Neural progenitor cell (in vitro differentiated cells): ENCODE results near the gene CLDN6. TPM values are rescaled to one million over a fixed set of nuclear protein-coding genes. Genes with fewer than 3 reads are reported as not detected.
A peak's percentile ranks its signal among the peaks of the same experiment; 100 is the strongest.

ENCODE experiments used
- DNase-seq: peaks from one replicate; pipeline ENCODE4 v3.0.0-alpha.2; 2016; ENCODE audit warnings: low spot score
- H2AFZ ChIP-seq: fragments of 200-600 bp; sonication (generic); replicated peaks from 2 replicates; pipeline ENCODE4 v1.6.1; 2016; ENCODE audit warnings: antibody characterized with exemption
- H3F3A ChIP-seq: fragments of 200-600 bp; sonication (generic); 2 replicates; pipeline ENCODE4 v1.6.1; 2016; ENCODE audit warnings: antibody characterized with exemption, low read depth
- H3K27ac ChIP-seq: fragments of 200-600 bp; sonication (generic); 2 replicates; pipeline ENCODE4 v1.5.1; 2016; ENCODE audit warnings: mild to moderate bottlenecking
- H3K27me3 ChIP-seq: fragments of 200-600 bp; sonication (generic); 2 replicates; pipeline ENCODE4 v1.6.1; 2016; ENCODE audit warnings: mild to moderate bottlenecking, moderate library complexity
- H3K36me3 ChIP-seq: fragments of 200-600 bp; sonication (generic); 2 replicates; pipeline ENCODE4 v1.5.1; 2016
- H3K4me1 ChIP-seq: fragments of 200-600 bp; sonication (generic); 2 replicates; pipeline ENCODE4 v1.6.1; 2016; ENCODE audit warnings: mixed run types
- H3K4me2 ChIP-seq: fragments of 200-600 bp; sonication (generic); 2 replicates; pipeline ENCODE4 v1.6.1; 2016
- H3K4me3 ChIP-seq: fragments of 200-600 bp; sonication (generic); 2 replicates; pipeline ENCODE4 v1.5.1; 2016
- H3K79me2 ChIP-seq: fragments of 200-600 bp; sonication (generic); 2 replicates; pipeline ENCODE4 v1.6.1; 2016; ENCODE audit warnings: low read depth
- H3K9ac ChIP-seq: fragments of 200-600 bp; sonication (generic); 2 replicates; pipeline ENCODE4 v1.6.1; 2016
- H3K9me3 ChIP-seq: fragments of 200-600 bp; sonication (generic); 2 replicates; pipeline ENCODE4 v1.5.1; 2016; ENCODE audit warnings: low read depth
- H4K20me1 ChIP-seq: fragments of 200-600 bp; sonication (generic); 2 replicates; pipeline ENCODE4 v1.6.1; 2016; ENCODE audit warnings: low read depth
- H3K27ac Mint-ChIP-seq: 3 replicates; pipeline ENCODE4 v1.8.0; 2021; ENCODE audit warnings: mixed read lengths
- H3K27me3 Mint-ChIP-seq: 2 replicates; pipeline ENCODE4 v1.8.0; 2022; ENCODE audit warnings: low read depth, mild to moderate bottlenecking, inconsistent platforms, moderate library complexity, mixed read lengths; ENCODE audit not compliant: insufficient read depth
- H3K36me3 Mint-ChIP-seq: 3 replicates; pipeline ENCODE4 v1.8.0; 2021; ENCODE audit warnings: mixed read lengths
- H3K4me1 Mint-ChIP-seq: 3 replicates; pipeline ENCODE4 v1.8.0; 2021; ENCODE audit warnings: mixed read lengths
- H3K4me3 Mint-ChIP-seq: 3 replicates; pipeline ENCODE4 v1.8.0; 2021; ENCODE audit warnings: mild to moderate bottlenecking, moderate library complexity, mixed read lengths
- H3K9me3 Mint-ChIP-seq: 3 replicates; pipeline ENCODE4 v1.8.0; 2020; ENCODE audit warnings: mixed read lengths
- CTCF ChIP-seq: fragments of 200-600 bp; sonication (generic); IDR thresholded peaks from 2 replicates; pipeline ENCODE4 v1.5.1; 2017; ENCODE audit warnings: antibody characterized with exemption, mild to moderate bottlenecking
- EZH2 ChIP-seq: fragments of 200-600 bp; sonication (generic); IDR thresholded peaks from 2 replicates; pipeline ENCODE4 v1.6.1; 2017; ENCODE audit warnings: antibody characterized with exemption, mild to moderate bottlenecking, moderate library complexity
- EZH2phosphoT487 ChIP-seq: fragments of 200-600 bp; sonication (generic); IDR thresholded peaks from 2 replicates; pipeline ENCODE4 v1.6.1; 2017; ENCODE audit warnings: antibody characterized with exemption
- total RNA-seq: library from RNA; depleted of rRNA; stranded (reverse); fragments of >200 nt; gene quantifications from 2 replicates; pipeline ENCODE4 v1.2.3, GENCODE V29; 2015; ENCODE audit warnings: low replicate concordance

Gene CLDN6
- total RNA-seq, 1 donor from 2014 or later = 31.6 TPM

GRCh38 chr16:3065069-3065741, 47.2 kb upstream of the CLDN6 start, which contains the start of gene IL32:
TSS of gene IL32 (plus strand) at chr16:3065640. CDS start at chr16:3065812, 172 bp downstream.
- no peak for DNase-seq
- no peak within 1 kb of the TSS for H3K27ac ChIP-seq
- Mint-ChIP-seq H3K27ac (peak within 1 kb of the TSS; percentile 74), H3K9me3 (no peaks in the 10 kb centered on the region), H3K4me3 (peak within 1 kb of the TSS; percentile 69), H3K27me3 (peaks cover 12% of the 10 kb centered on the region), H3K4me1 (peaks cover under 1% of the 10 kb centered on the region), H3K36me3 (no peaks in the 10 kb centered on the region)
- H3K79me2 ChIP-seq = no peaks in the 10 kb centered on the region
- H3K4me2 ChIP-seq = no peak within 1 kb of the TSS
- H2AFZ ChIP-seq = no peak within 1 kb of the TSS
- no peaks in the 10 kb centered on the region for H3K9me3 ChIP-seq
- peaks cover 16% of the 10 kb centered on the region for H3K27me3 ChIP-seq
- H3K4me1 ChIP-seq = no peaks in the 10 kb centered on the region
- H4K20me1 ChIP-seq = no peaks in the 10 kb centered on the region
- no peak within 1 kb of the TSS for H3K4me3 ChIP-seq
- H3F3A ChIP-seq = no peaks in the 10 kb centered on the region
- no peak for TF ChIP-seq EZH2
- no peaks in the 10 kb centered on the region for H3K36me3 ChIP-seq
- no peak within 1 kb of the TSS for H3K9ac ChIP-seq

- peaks cover 9% of the 10 kb centered on the region for H3K27me3 Mint-ChIP-seq
- peaks cover 4% of the 10 kb centered on the region for H3K4me1 ChIP-seq
- no peak overlapping the region for H2AFZ ChIP-seq
- H3K79me2 ChIP-seq = no peaks in the 10 kb centered on the region
- H4K20me1 ChIP-seq = no peaks in the 10 kb centered on the region
- peaks cover 8% of the 10 kb centered on the region for H3K4me1 Mint-ChIP-seq
- H3K27ac Mint-ChIP-seq = no peak overlapping the region
- no peaks in the 10 kb centered on the region for H3K36me3 ChIP-seq
- no peak overlapping the region for H3K4me3 Mint-ChIP-seq
- H3F3A ChIP-seq = peaks cover 5% of the 10 kb centered on the region
- TF ChIP-seq EZH2 (no peak), CTCF (no peak), EZH2phosphoT487 (no peak)
- DNase-seq = no peak
- H3K9me3 ChIP-seq = no peaks in the 10 kb centered on the region
- H3K4me3 ChIP-seq = no peak overlapping the region
- H3K36me3 Mint-ChIP-seq = no peaks in the 10 kb centered on the region
- H3K4me2 ChIP-seq = no peak overlapping the region
- H3K27ac ChIP-seq = no peak overlapping the region
- peaks cover 24% of the 10 kb centered on the region for H3K27me3 ChIP-seq
- no peaks in the 10 kb centered on the region for H3K9me3 Mint-ChIP-seq
- no peak overlapping the region for H3K9ac ChIP-seq
Measured at GRCh38 chr16:3063625-3064386, 45.8 kb upstream of the CLDN6 start.

GRCh38 chr16:3062553-3062952, 44.6 kb upstream of the CLDN6 start:
- Histone ChIP-seq H2AFZ (no peak overlapping the region), H3K9ac (no peak overlapping the region), H3K27ac (no peak overlapping the region), H3K4me2 (no peak overlapping the region), H3F3A (peaks cover 5% of the 10 kb centered on the region), H4K20me1 (peaks cover 9% of the 10 kb centered on the region), H3K4me1 (peaks cover 4% of the 10 kb centered on the region), H3K27me3 (peaks cover 37% of the 10 kb centered on the region), H3K4me3 (no peak overlapping the region), H3K9me3 (no peaks in the 10 kb centered on the region), H3K79me2 (no peaks in the 10 kb centered on the region), H3K36me3 (no peaks in the 10 kb centered on the region)
- no peak for TF ChIP-seq EZH2
- Mint-ChIP-seq H3K27ac (no peak overlapping the region), H3K4me1 (peaks cover 8% of the 10 kb centered on the region), H3K36me3 (no peaks in the 10 kb centered on the region), H3K4me3 (no peak overlapping the region), H3K27me3 (peaks cover 10% of the 10 kb centered on the region), H3K9me3 (no peaks in the 10 kb centered on the region)
- DNase-seq = no peak

- Mint-ChIP-seq H3K27ac (no peak overlapping the region), H3K36me3 (no peaks in the 10 kb centered on the region), H3K9me3 (no peaks in the 10 kb centered on the region), H3K4me3 (peak overlapping the region; percentile 82), H3K27me3 (peaks cover 7% of the 10 kb centered on the region), H3K4me1 (peaks cover 8% of the 10 kb centered on the region)
- Histone ChIP-seq H3K9ac (no peak overlapping the region), H3K79me2 (no peaks in the 10 kb centered on the region), H3K27me3 (peaks cover 47% of the 10 kb centered on the region), H3F3A (peaks cover 5% of the 10 kb centered on the region), H4K20me1 (peaks cover 16% of the 10 kb centered on the region), H3K36me3 (no peaks in the 10 kb centered on the region), H3K9me3 (no peaks in the 10 kb centered on the region), H3K4me2 (no peak overlapping the region), H3K27ac (no peak overlapping the region), H2AFZ (no peak overlapping the region), H3K4me1 (peaks cover 4% of the 10 kb centered on the region), H3K4me3 (no peak overlapping the region)
- no peak for TF ChIP-seq EZH2
- no peak for TF ChIP-seq CTCF
- no peak for TF ChIP-seq EZH2phosphoT487
- no peak for DNase-seq
Measured at GRCh38 chr16:3060339-3061127, 42.5 kb upstream of the CLDN6 start.
